ENCODE measurements around the gene VASP. TPM values are rescaled to one million over a fixed set of nuclear protein-coding genes. Genes with fewer than 3 reads are reported as not detected.
A peak's percentile ranks its signal among the peaks of the same experiment; 100 is the strongest.

VASP gene
- total and polyA plus RNA-seq, 2 of the 4 experiments (the other 2 are of a cell fraction), result 61.1 to 88.8 TPM

DNA sequence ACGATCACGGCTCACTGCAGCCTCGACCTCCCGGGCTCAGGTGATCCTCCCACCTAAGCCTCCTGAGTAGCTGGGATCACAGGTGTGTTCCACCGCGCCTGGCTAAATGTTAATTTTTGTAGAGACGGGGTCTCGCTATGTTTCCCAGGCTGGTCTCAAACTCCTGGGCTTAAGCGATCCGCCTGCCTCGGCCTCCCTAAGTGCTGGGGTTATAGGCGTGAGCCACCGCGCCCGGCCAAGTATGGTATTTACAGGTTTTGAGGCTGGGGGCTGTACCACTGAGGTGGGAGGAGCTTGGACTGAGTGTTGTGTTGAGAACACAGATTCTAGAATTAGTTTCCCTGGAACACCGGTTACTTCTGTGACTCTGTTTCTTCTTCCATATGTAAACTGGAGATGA, 9.5 kb upstream of the VASP start:
- WGBS, 2 experiments (ENCODE audit: extremely low coverage in 2 of 2, insufficient read length in 1 of 2), result no CpG with 5 or more reads among the region's 16 CpGs
- H3K4me2 ChIP-seq (ENCODE audit: low read depth, low read length), result no peak overlapping the region
- ATAC-seq (ENCODE audit: low read depth), result no peak
- no TSS peak for BruUV-seq (replicated peaks)
- DNase-seq, result no peak
- H4K8ac ChIP-seq (ENCODE audit: low read depth in 2 of 2, low read length in 2 of 2), result no peak overlapping the region
- 0 out of 2 replicates have a peak overlapping the region, but pooled peaks have one; percentile 31 for H3K23ac ChIP-seq (ENCODE audit: low read depth, low read length)
- ChIA-PET CTCF (interaction anchor here (1.1 kb wide), 1 partner anchor 13 kb away, joined by 3 read pairs; no protein-coding TSS in a partner anchor), POLR2A (ENCODE audit: unreplicated experiment) (no interaction called here)
- intact Hi-C loops (cut with micrococcal nuclease) (no loop called here), dilution Hi-C loops (cut with HindIII; ENCODE audit: low sequenced_read_pairs, unreplicated experiment) (no loop called here), in situ Hi-C loops (cut with MboI; ENCODE audit: low sequenced_read_pairs) (no loop called here)
- H3K14ac ChIP-seq (replicated peaks; ENCODE audit: low read depth, low read length), result no peak overlapping the region
- H4K20me1 ChIP-seq (ENCODE audit: insufficient read depth, low read length), result peaks cover 3% of the 10 kb centered on the region; the same call in 1 of the 2 replicates
- H3K36me3 ChIP-seq (ENCODE audit: control insufficient read depth, insufficient read depth, low read length), result no peaks in the 10 kb centered on the region
- no peak overlapping the region for H3K4ac ChIP-seq (ENCODE audit: low read depth, low read length)
- peaks cover 0 to 3% of the 10 kb centered on the region in 2 experiments; a peak in 1 of 4 replicates for H3K79me1 ChIP-seq (ENCODE audit: low read depth in 1 of 2, low read length in 2 of 2)
- H3K9me1 ChIP-seq (ENCODE audit: insufficient read depth, low read length), result peaks cover 9% of the 10 kb centered on the region
- no peak overlapping the region for H4K5ac ChIP-seq (ENCODE audit: low read depth, low read length)
- no peak overlapping the region for H3K4me3 ChIP-seq (ENCODE audit: insufficient read depth, low read depth, low read length)
- no peak overlapping the region for H3K56ac ChIP-seq (ENCODE audit: extremely low read depth, insufficient read depth, low read length)
- H3K9ac ChIP-seq (ENCODE audit: low read depth, low read length), result no peak overlapping the region
- H4K91ac ChIP-seq (ENCODE audit: insufficient read depth, low read depth, low read length), result no peak overlapping the region
- H3K27me3 ChIP-seq (ENCODE audit: control insufficient read depth, insufficient read depth, low read length), result peaks cover 6% of the 10 kb centered on the region; the same call in 1 of the 2 replicates
- no peak overlapping the region for H2AK5ac ChIP-seq (ENCODE audit: low read depth, low read length)
- H3K27ac ChIP-seq (ENCODE audit: insufficient read depth, low read length), result no peak overlapping the region
- H2BK5ac ChIP-seq (ENCODE audit: low read depth, low read length, poor library complexity, severe bottlenecking), result no peak overlapping the region
- no peak overlapping the region for H3K18ac ChIP-seq (ENCODE audit: low read depth, low read length)
- no peak overlapping the region for H2BK20ac ChIP-seq (ENCODE audit: low read depth, low read length)
- no peak for TF ChIP-seq MAZ (IDR thresholded peaks at IDR 0.05; ENCODE audit: borderline replicate concordance, low read depth, low read length)
- no peak for TF ChIP-seq BHLHE40 (IDR thresholded peaks at IDR 0.05; ENCODE audit: low read depth, low read length)
- no peak for TF ChIP-seq NFE2L2 (IDR thresholded peaks at IDR 0.05; ENCODE audit: low read depth, low read length)
- TF ChIP-seq RFX5 (IDR thresholded peaks at IDR 0.05; ENCODE audit: low read depth, low read length), result no peak
- no peak for TF ChIP-seq CEBPB (IDR thresholded peaks at IDR 0.05; ENCODE audit: low read depth, low read length)
- TF ChIP-seq RAD21 (IDR thresholded peaks at IDR 0.05; ENCODE audit: low read length), result no peak
- no peak for TF ChIP-seq POLR2A (IDR thresholded peaks at IDR 0.05; ENCODE audit: low read depth, low read length)
- TF ChIP-seq, protein P1, sequence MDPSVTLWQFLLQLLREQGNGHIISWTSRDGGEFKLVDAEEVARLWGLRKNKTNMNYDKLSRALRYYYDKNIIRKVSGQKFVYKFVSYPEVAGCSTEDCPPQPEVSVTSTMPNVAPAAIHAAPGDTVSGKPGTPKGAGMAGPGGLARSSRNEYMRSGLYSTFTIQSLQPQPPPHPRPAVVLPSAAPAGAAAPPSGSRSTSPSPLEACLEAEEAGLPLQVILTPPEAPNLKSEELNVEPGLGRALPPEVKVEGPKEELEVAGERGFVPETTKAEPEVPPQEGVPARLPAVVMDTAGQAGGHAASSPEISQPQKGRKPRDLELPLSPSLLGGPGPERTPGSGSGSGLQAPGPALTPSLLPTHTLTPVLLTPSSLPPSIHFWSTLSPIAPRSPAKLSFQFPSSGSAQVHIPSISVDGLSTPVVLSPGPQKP (IDR thresholded peaks at IDR 0.05; ENCODE audit: borderline replicate concordance, low read depth, low read length), result no peak
- TF ChIP-seq, protein P2, sequence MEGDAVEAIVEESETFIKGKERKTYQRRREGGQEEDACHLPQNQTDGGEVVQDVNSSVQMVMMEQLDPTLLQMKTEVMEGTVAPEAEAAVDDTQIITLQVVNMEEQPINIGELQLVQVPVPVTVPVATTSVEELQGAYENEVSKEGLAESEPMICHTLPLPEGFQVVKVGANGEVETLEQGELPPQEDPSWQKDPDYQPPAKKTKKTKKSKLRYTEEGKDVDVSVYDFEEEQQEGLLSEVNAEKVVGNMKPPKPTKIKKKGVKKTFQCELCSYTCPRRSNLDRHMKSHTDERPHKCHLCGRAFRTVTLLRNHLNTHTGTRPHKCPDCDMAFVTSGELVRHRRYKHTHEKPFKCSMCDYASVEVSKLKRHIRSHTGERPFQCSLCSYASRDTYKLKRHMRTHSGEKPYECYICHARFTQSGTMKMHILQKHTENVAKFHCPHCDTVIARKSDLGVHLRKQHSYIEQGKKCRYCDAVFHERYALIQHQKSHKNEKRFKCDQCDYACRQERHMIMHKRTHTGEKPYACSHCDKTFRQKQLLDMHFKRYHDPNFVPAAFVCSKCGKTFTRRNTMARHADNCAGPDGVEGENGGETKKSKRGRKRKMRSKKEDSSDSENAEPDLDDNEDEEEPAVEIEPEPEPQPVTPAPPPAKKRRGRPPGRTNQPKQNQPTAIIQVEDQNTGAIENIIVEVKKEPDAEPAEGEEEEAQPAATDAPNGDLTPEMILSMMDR (conservative IDR thresholded peaks at IDR 0.05; ENCODE audit: low read depth, low read length), result no peak
- TF ChIP-seq CHD1 (IDR thresholded peaks at IDR 0.05; ENCODE audit: low read depth, low read length), result no peak
- TF ChIP-seq MXI1 (IDR thresholded peaks at IDR 0.05; ENCODE audit: borderline replicate concordance, low read depth, low read length), result no peak
- no peak for TF ChIP-seq MAFK (IDR thresholded peaks at IDR 0.05; ENCODE audit: low read depth, low read length)
- TF ChIP-seq, protein P3, sequence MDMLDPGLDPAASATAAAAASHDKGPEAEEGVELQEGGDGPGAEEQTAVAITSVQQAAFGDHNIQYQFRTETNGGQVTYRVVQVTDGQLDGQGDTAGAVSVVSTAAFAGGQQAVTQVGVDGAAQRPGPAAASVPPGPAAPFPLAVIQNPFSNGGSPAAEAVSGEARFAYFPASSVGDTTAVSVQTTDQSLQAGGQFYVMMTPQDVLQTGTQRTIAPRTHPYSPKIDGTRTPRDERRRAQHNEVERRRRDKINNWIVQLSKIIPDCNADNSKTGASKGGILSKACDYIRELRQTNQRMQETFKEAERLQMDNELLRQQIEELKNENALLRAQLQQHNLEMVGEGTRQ (IDR thresholded peaks at IDR 0.05; ENCODE audit: low read depth, low read length), result no peak
- no peak overlapping the region for H2AFZ ChIP-seq (replicated peaks; ENCODE audit: low read length, poor library complexity)
- H2BK120ac ChIP-seq (ENCODE audit: low read depth, low read length), result no peak overlapping the region
- H3K9me3 ChIP-seq (ENCODE audit: control insufficient read depth, insufficient read depth, low read length), result no peaks in the 10 kb centered on the region
- no peak overlapping the region for H2AK9ac ChIP-seq (replicated peaks; ENCODE audit: low read depth, low read length, poor library complexity)
- no peaks in the 10 kb centered on the region for H3K4me1 ChIP-seq (ENCODE audit: control insufficient read depth, insufficient read depth, low read length)
- H2BK15ac ChIP-seq (ENCODE audit: low read depth, low read length), result no peak overlapping the region

Data from IMR-90 (cell line).